ENCODE results near the gene FOXN1.

- TF ChIP-seq POLR2A (IDR thresholded peaks at IDR 0.05), result no peak
- TF ChIP-seq CTCF (IDR thresholded peaks at IDR 0.05), result no peak
Measured at GRCh38 chr17:28474111-28474531, 32.0 kb upstream of the FOXN1 start.
